SK-N-SH treated with all-trans-retinoic acid at 6 μM for 48 hours (cell line): Measurements from ENCODE around the gene PODXL.

ENCODE experiments used
- ATAC-seq: fragments of 200-7000 bp; cut with Tn5 transposase; 3 replicates; pipeline ENCODE4 v1.9.1; 2020; ENCODE audit warnings: mild to moderate bottlenecking, moderate library complexity
- ARNTL ChIP-seq: fragments of 450-650 bp; formaldehyde crosslinking; IDR thresholded peaks from 2 replicates; pipeline ENCODE4 v1.5.0; 2020; ENCODE audit warnings: low read depth, mild to moderate bottlenecking, moderate library complexity, borderline replicate concordance
- BACH2 ChIP-seq: fragments of 250-450 bp; sonication (Bioruptor Pico); IDR thresholded peaks from 2 replicates; pipeline ENCODE4 v1.9.0; 2021; ENCODE audit warnings: mild to moderate bottlenecking, borderline replicate concordance
- CSDC2 ChIP-seq: fragments of 250-450 bp; sonication (Bioruptor Pico); IDR thresholded peaks from 2 replicates; pipeline ENCODE4 v1.5.0; 2020; ENCODE audit warnings: mild to moderate bottlenecking, moderate library complexity
- ESRRG ChIP-seq: fragments of 250-450 bp; sonication (Bioruptor Pico); IDR thresholded peaks from 2 replicates; pipeline ENCODE4 v1.6.1; 2021; ENCODE audit warnings: mild to moderate bottlenecking
- GLIS3 ChIP-seq: fragments of 250-450 bp; sonication (Bioruptor Pico); IDR thresholded peaks from 2 replicates; pipeline ENCODE4 v1.5.0; 2020; ENCODE audit warnings: mild to moderate bottlenecking, moderate library complexity
- ISL1 ChIP-seq: fragments of 250-450 bp; sonication (Bioruptor Pico); IDR thresholded peaks from 2 replicates; pipeline ENCODE4 v2.1.2; 2022; ENCODE audit warnings: mild to moderate bottlenecking, moderate library complexity
- OSR1 ChIP-seq: fragments of 250-450 bp; sonication (Bioruptor Pico); IDR thresholded peaks from 2 replicates; pipeline ENCODE4 v1.8.0; 2022; ENCODE audit warnings: moderate library complexity, mild to moderate bottlenecking, inconsistent platforms
- POU6F1 ChIP-seq: fragments of 250-450 bp; sonication (Bioruptor Pico); IDR thresholded peaks from 2 replicates; pipeline ENCODE4 v1.8.0; 2021; ENCODE audit warnings: low read depth, mild to moderate bottlenecking, moderate library complexity, borderline replicate concordance
- PPARA ChIP-seq: fragments of 250-450 bp; sonication (Bioruptor Pico); IDR thresholded peaks from 2 replicates; pipeline ENCODE4 v1.5.0; 2020; ENCODE audit warnings: mild to moderate bottlenecking, borderline replicate concordance
- RARB ChIP-seq: fragments of 250-450 bp; sonication (Bioruptor Pico); IDR thresholded peaks from 2 replicates; pipeline ENCODE4 v1.8.0; 2021; ENCODE audit warnings: mild to moderate bottlenecking, moderate library complexity
- SNAI2 ChIP-seq: fragments of 250-450 bp; sonication (Bioruptor Pico); IDR thresholded peaks from 2 replicates; pipeline ENCODE4 v1.5.0; 2020; ENCODE audit warnings: mild to moderate bottlenecking, moderate library complexity
- TCF4 ChIP-seq: fragments of 250-450 bp; sonication (Bioruptor Pico); IDR thresholded peaks from 2 replicates; pipeline ENCODE4 v1.8.0; 2021; ENCODE audit warnings: mild to moderate bottlenecking, moderate library complexity, borderline replicate concordance
- TOX ChIP-seq: fragments of 250-450 bp; sonication (Bioruptor Pico); IDR thresholded peaks from 2 replicates; pipeline ENCODE4 v1.8.0; 2021; ENCODE audit warnings: mild to moderate bottlenecking, moderate library complexity, borderline replicate concordance
- ZC3H10 ChIP-seq: fragments of 250-450 bp; sonication (Bioruptor Pico); IDR thresholded peaks from 2 replicates; pipeline ENCODE4 v1.5.1; 2021; ENCODE audit warnings: mild to moderate bottlenecking, moderate library complexity
- ZFP3 ChIP-seq: fragments of 250-450 bp; sonication (Bioruptor Pico); IDR thresholded peaks from 2 replicates; pipeline ENCODE4 v1.5.0; 2020; ENCODE audit warnings: mild to moderate bottlenecking, moderate library complexity
- ZFP30 ChIP-seq: fragments of 450-650 bp; formaldehyde crosslinking; IDR thresholded peaks from 2 replicates; pipeline ENCODE4 v1.5.0; 2022; ENCODE audit warnings: mild to moderate bottlenecking, moderate library complexity
- ZNF565 ChIP-seq: fragments of 450-650 bp; formaldehyde crosslinking; conservative IDR thresholded peaks from 2 replicates; pipeline ENCODE4 v1.5.0; 2020; ENCODE audit warnings: low read depth, mild to moderate bottlenecking, moderate library complexity
- ZNF70 ChIP-seq: fragments of 450-650 bp; formaldehyde crosslinking; IDR thresholded peaks from 2 replicates; pipeline ENCODE4 v1.5.0; 2020; ENCODE audit warnings: mild to moderate bottlenecking, moderate library complexity
- ZNF8 ChIP-seq: fragments of 450-650 bp; formaldehyde crosslinking; IDR thresholded peaks from 2 replicates; pipeline ENCODE4 v1.5.0; 2020; ENCODE audit warnings: mild to moderate bottlenecking, moderate library complexity
- TF ChIP-seq, protein P1 (sequence below): fragments of 250-450 bp; sonication (Bioruptor Pico); IDR thresholded peaks from 2 replicates; pipeline ENCODE4 v1.8.0; 2020; ENCODE audit warnings: mild to moderate bottlenecking, moderate library complexity, borderline replicate concordance
- TF ChIP-seq, protein P2 (sequence below): fragments of 250-450 bp; sonication (Bioruptor Pico); IDR thresholded peaks from 2 replicates; pipeline ENCODE4 v1.5.1; 2021; ENCODE audit warnings: mild to moderate bottlenecking, moderate library complexity
- TF ChIP-seq, protein P3 (sequence below): fragments of 250-450 bp; sonication (Bioruptor Pico); IDR thresholded peaks from 2 replicates; pipeline ENCODE4 v1.5.1; 2020; ENCODE audit warnings: low read depth, mild to moderate bottlenecking, moderate library complexity
- TF ChIP-seq, protein P4 (sequence below): fragments of 250-450 bp; sonication (Bioruptor Pico); IDR thresholded peaks from 2 replicates; pipeline ENCODE4 v1.5.0; 2020; ENCODE audit warnings: mild to moderate bottlenecking, moderate library complexity

The PODXL gene

GRCh38 chr7:131555552-131556052, 826 bp downstream of the PODXL start:
- no peak for TF ChIP-seq OSR1 (CRISPR knock-in tag)
- TF ChIP-seq POU6F1, result no peak
- TF ChIP-seq GLIS3 (CRISPR knock-in tag), result no peak
- TF ChIP-seq RARB (CRISPR knock-in tag), result no peak
- TF ChIP-seq, protein P1, sequence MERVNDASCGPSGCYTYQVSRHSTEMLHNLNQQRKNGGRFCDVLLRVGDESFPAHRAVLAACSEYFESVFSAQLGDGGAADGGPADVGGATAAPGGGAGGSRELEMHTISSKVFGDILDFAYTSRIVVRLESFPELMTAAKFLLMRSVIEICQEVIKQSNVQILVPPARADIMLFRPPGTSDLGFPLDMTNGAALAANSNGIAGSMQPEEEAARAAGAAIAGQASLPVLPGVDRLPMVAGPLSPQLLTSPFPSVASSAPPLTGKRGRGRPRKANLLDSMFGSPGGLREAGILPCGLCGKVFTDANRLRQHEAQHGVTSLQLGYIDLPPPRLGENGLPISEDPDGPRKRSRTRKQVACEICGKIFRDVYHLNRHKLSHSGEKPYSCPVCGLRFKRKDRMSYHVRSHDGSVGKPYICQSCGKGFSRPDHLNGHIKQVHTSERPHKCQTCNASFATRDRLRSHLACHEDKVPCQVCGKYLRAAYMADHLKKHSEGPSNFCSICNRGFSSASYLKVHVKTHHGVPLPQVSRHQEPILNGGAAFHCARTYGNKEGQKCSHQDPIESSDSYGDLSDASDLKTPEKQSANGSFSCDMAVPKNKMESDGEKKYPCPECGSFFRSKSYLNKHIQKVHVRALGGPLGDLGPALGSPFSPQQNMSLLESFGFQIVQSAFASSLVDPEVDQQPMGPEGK (CRISPR knock-in tag), result no peak
- no peak for TF ChIP-seq BACH2
- TF ChIP-seq, protein P2, sequence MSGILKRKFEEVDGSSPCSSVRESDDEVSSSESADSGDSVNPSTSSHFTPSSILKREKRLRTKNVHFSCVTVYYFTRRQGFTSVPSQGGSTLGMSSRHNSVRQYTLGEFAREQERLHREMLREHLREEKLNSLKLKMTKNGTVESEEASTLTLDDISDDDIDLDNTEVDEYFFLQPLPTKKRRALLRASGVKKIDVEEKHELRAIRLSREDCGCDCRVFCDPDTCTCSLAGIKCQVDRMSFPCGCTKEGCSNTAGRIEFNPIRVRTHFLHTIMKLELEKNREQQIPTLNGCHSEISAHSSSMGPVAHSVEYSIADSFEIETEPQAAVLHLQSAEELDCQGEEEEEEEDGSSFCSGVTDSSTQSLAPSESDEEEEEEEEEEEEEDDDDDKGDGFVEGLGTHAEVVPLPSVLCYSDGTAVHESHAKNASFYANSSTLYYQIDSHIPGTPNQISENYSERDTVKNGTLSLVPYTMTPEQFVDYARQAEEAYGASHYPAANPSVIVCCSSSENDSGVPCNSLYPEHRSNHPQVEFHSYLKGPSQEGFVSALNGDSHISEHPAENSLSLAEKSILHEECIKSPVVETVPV (CRISPR knock-in tag), result no peak
- TF ChIP-seq TOX (CRISPR knock-in tag), result no peak
- no peak for TF ChIP-seq CSDC2
- TF ChIP-seq, protein P3, sequence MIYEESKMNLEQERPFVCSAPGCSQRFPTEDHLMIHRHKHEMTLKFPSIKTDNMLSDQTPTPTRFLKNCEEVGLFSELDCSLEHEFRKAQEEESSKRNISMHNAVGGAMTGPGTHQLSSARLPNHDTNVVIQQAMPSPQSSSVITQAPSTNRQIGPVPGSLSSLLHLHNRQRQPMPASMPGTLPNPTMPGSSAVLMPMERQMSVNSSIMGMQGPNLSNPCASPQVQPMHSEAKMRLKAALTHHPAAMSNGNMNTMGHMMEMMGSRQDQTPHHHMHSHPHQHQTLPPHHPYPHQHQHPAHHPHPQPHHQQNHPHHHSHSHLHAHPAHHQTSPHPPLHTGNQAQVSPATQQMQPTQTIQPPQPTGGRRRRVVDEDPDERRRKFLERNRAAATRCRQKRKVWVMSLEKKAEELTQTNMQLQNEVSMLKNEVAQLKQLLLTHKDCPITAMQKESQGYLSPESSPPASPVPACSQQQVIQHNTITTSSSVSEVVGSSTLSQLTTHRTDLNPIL (CRISPR knock-in tag), result no peak
- no peak for TF ChIP-seq ZC3H10
- no peak for TF ChIP-seq ZNF565
- no peak; the same call in 1 of the 2 replicates for TF ChIP-seq ZNF70 (CRISPR knock-in tag)
- TF ChIP-seq TCF4 (CRISPR knock-in tag), result no peak
- TF ChIP-seq, protein P4, sequence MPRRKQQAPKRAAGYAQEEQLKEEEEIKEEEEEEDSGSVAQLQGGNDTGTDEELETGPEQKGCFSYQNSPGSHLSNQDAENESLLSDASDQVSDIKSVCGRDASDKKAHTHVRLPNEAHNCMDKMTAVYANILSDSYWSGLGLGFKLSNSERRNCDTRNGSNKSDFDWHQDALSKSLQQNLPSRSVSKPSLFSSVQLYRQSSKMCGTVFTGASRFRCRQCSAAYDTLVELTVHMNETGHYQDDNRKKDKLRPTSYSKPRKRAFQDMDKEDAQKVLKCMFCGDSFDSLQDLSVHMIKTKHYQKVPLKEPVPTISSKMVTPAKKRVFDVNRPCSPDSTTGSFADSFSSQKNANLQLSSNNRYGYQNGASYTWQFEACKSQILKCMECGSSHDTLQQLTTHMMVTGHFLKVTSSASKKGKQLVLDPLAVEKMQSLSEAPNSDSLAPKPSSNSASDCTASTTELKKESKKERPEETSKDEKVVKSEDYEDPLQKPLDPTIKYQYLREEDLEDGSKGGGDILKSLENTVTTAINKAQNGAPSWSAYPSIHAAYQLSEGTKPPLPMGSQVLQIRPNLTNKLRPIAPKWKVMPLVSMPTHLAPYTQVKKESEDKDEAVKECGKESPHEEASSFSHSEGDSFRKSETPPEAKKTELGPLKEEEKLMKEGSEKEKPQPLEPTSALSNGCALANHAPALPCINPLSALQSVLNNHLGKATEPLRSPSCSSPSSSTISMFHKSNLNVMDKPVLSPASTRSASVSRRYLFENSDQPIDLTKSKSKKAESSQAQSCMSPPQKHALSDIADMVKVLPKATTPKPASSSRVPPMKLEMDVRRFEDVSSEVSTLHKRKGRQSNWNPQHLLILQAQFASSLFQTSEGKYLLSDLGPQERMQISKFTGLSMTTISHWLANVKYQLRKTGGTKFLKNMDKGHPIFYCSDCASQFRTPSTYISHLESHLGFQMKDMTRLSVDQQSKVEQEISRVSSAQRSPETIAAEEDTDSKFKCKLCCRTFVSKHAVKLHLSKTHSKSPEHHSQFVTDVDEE (CRISPR knock-in tag), result no peak
- no peak for TF ChIP-seq ISL1
- no peak for TF ChIP-seq ZNF8 (CRISPR knock-in tag)
- TF ChIP-seq ARNTL (CRISPR knock-in tag), result no peak
- peak; percentile 1 for ATAC-seq

- ATAC-seq, result no peak
- TF ChIP-seq POU6F1 (no peak), TOX (CRISPR knock-in tag) (no peak), ZFP30 (CRISPR knock-in tag) (no peak), TCF4 (CRISPR knock-in tag) (no peak), BACH2 (no peak), ARNTL (CRISPR knock-in tag) (no peak), ZFP3 (no peak), ZNF70 (CRISPR knock-in tag) (no peak), GLIS3 (CRISPR knock-in tag) (no peak), CSDC2 (no peak), ZNF8 (CRISPR knock-in tag) (no peak), OSR1 (CRISPR knock-in tag) (no peak), SNAI2 (no peak), ESRRG (CRISPR knock-in tag) (no peak), ZC3H10 (no peak), PPARA (CRISPR knock-in tag) (no peak)
- TF ChIP-seq, protein P1 (CRISPR knock-in tag), result no peak
- TF ChIP-seq, protein P2 (CRISPR knock-in tag), result no peak
These were observed 1.4 kb downstream of the PODXL start for GRCh38 chr7:131554880-131555516.
